Ishikawa (cell line): Measurements from ENCODE around the gene TBL2.

Source experiments
- EGR1 ChIP-seq: IDR thresholded peaks from 2 replicates; pipeline ENCODE4 v1.6.1; 2012
- EP300 ChIP-seq: IDR thresholded peaks from 2 replicates; pipeline ENCODE4 v1.6.1; 2012; ENCODE audit warnings: borderline replicate concordance
- FOXM1 ChIP-seq: IDR thresholded peaks from 2 replicates; pipeline ENCODE4 v1.6.1; 2012; ENCODE audit warnings: low read depth, borderline replicate concordance
- MAX ChIP-seq: IDR thresholded peaks from 2 replicates; pipeline ENCODE4 v1.6.1; 2012
- RAD21 ChIP-seq: IDR thresholded peaks from 2 replicates; pipeline ENCODE4 v1.6.1; 2012; ENCODE audit warnings: low read depth
- REST ChIP-seq: IDR thresholded peaks from 2 replicates; pipeline ENCODE4 v1.6.1; 2012; ENCODE audit warnings: low read depth, mild to moderate bottlenecking
- TCF12 ChIP-seq: IDR thresholded peaks from 2 replicates; pipeline ENCODE4 v1.6.1; 2012; ENCODE audit warnings: low read depth
- YY1 ChIP-seq: IDR thresholded peaks from 2 replicates; pipeline ENCODE4 v1.6.1; 2012; ENCODE audit warnings: low read depth
- ZBTB7A ChIP-seq: IDR thresholded peaks from 2 replicates; pipeline ENCODE4 v1.6.1; 2012; ENCODE audit warnings: low read depth

GRCh38 chr7:73567846-73568685, 10.3 kb downstream of the TBL2 start:
- TF ChIP-seq EP300 (no peak), TCF12 (no peak), REST (no peak), MAX (no peak), FOXM1 (no peak), RAD21 (no peak), EGR1 (no peak), ZBTB7A (no peak), YY1 (no peak)
